ENCODE measurements around the gene SP3. TPM values are rescaled to one million over a fixed set of nuclear protein-coding genes. Genes with fewer than 3 reads are reported as not detected.

Gene SP3
- total RNA-seq, 1 donor from 2014 or later: 108 TPM

- intact Hi-C loops (cut with micrococcal nuclease): no loop called here
Measured at GRCh38 chr2:173948198-173948597, 17.0 kb downstream of the SP3 start.

GRCh38 chr2:173947131-173947530, 18.0 kb downstream of the SP3 start:
- intact Hi-C loops (cut with micrococcal nuclease): loop anchor here (2.0 kb wide), 1 partner anchor 14 kb away; no protein-coding TSS in a partner anchor

- intact Hi-C loops (cut with micrococcal nuclease): no loop called here
Measured at GRCh38 chr2:173943738-173944137, 21.4 kb downstream of the SP3 start.

- intact Hi-C loops (cut with micrococcal nuclease): no loop called here
Measured at GRCh38 chr2:173942861-173943523, 22.2 kb downstream of the SP3 start.

- intact Hi-C loops (cut with micrococcal nuclease): no loop called here
Measured at GRCh38 chr2:173941567-173941966, 23.6 kb downstream of the SP3 start.

GRCh38 chr2:173940208-173941020, 24.8 kb downstream of the SP3 start:
- intact Hi-C loops (cut with micrococcal nuclease): no loop called here

GRCh38 chr2:173938700-173939384, 26.3 kb downstream of the SP3 start:
- intact Hi-C loops (cut with micrococcal nuclease): no loop called here

GRCh38 chr2:173935305-173935704, 29.9 kb downstream of the SP3 start:
- intact Hi-C loops (cut with micrococcal nuclease): no loop called here

- intact Hi-C loops (cut with micrococcal nuclease): no loop called here
Measured at GRCh38 chr2:173934895-173935294, 30.3 kb downstream of the SP3 start.

- intact Hi-C loops (cut with micrococcal nuclease): no loop called here
Measured at GRCh38 chr2:173931751-173932150, 33.4 kb downstream of the SP3 start.

- intact Hi-C loops (cut with micrococcal nuclease): no loop called here
Measured at GRCh38 chr2:173929441-173929840, 35.7 kb downstream of the SP3 start.

GRCh38 chr2:173926875-173927274, 38.3 kb downstream of the SP3 start:
- intact Hi-C loops (cut with micrococcal nuclease): no loop called here

- intact Hi-C loops (cut with micrococcal nuclease): no loop called here
Measured at GRCh38 chr2:173924285-173924684, 40.9 kb downstream of the SP3 start.

GRCh38 chr2:173922760-173923159, 42.4 kb downstream of the SP3 start:
- intact Hi-C loops (cut with micrococcal nuclease): no loop called here

GRCh38 chr2:173922068-173922467, 43.1 kb downstream of the SP3 start:
- intact Hi-C loops (cut with micrococcal nuclease): no loop called here

- intact Hi-C loops (cut with micrococcal nuclease): no loop called here
Measured at GRCh38 chr2:173914055-173914927, 50.9 kb downstream of the SP3 start.

GRCh38 chr2:173909846-173910245, 55.3 kb downstream of the SP3 start:
- intact Hi-C loops (cut with micrococcal nuclease): no loop called here

- intact Hi-C loops (cut with micrococcal nuclease): no loop called here
Measured at GRCh38 chr2:173906626-173907025, 58.5 kb downstream of the SP3 start.

- intact Hi-C loops (cut with micrococcal nuclease): no loop called here
Measured at GRCh38 chr2:173903601-173904394, 61.4 kb downstream of the SP3 start.

- intact Hi-C loops (cut with micrococcal nuclease): no loop called here
Measured at GRCh38 chr2:173898996-173899395, 66.2 kb downstream of the SP3 start.
